Sciatic nerve (tissue), 2 donors: ENCODE measurements around the gene ATXN1. TPM values are rescaled to one million over a fixed set of nuclear protein-coding genes. Genes with fewer than 3 reads are reported as not detected.
A peak's percentile ranks its signal among the peaks of the same experiment; 100 is the strongest.

Experiments
- ATAC-seq: fragments of 200-7000 bp; cut with Tn5 transposase; one replicate; pipeline ENCODE4 v1.9.1; 2020; ENCODE audit warnings: mild to moderate bottlenecking, moderate library complexity
- DNase-seq: peaks from one replicate; pipeline ENCODE4 v3.0.0-alpha.2; 2020; ENCODE audit warnings: low spot score
- intact Hi-C: fragments of 100-400 bp; cut with DNase I; formaldehyde crosslinking; loops from one replicate; pipeline ENCODE4 v1.14.2; 2022
- total RNA-seq: library from RNA; stranded (reverse); fragmentation: NEBNext Ultra II Directional; extraction: Animal tissue kit (Norgen Biotek cat#: 25700); gene quantifications from one replicate; pipeline ENCODE4 v1.2.1, GENCODE V29; 2021
- donor health status: DM: no; HTN: no; CAD: no.
- donor health status: DM: no; HTN: no; CAD: no.

The ATXN1 gene
- total RNA-seq, 1 donor from 2014 or later: 70.0 TPM

DNA sequence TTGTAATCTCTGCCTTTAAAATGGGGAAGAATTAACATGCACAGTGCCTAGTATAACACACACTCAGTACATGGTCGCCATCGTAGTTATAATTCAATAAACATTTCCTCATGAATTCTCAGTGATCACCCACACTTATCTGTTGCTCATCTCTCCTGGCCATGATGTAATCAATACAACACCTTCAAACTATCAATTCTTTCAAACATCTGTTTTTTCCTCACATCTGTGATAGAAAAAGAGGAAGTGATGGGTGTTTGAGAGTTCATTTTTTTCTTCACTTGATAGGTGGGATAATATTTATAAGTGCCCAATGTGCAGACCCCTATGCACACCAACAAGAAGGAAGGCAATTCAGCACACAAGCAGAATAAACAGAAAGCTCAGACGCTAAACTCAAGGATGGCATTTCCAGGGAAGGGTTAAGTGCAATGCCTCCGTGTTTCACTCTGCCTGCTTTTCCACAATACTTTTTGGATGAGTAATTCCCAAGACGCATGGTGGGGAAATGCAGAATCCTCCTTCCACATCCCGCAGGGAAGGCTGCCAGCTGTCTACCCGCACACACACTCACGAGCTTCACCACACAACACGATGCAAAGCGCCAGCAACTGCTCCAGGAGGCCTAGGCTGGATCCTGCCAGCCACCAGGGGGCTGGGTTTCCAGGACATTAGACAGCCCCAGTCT, 422.5 kb downstream of the ATXN1 start:
- ATAC-seq: peak; percentile 56
- intact Hi-C loops: loop anchor here (10.0 kb wide), 1 partner anchor 426 kb away; the partner anchor contains the start of gene ATXN1
- peak; percentile 77 for DNase-seq

DNA sequence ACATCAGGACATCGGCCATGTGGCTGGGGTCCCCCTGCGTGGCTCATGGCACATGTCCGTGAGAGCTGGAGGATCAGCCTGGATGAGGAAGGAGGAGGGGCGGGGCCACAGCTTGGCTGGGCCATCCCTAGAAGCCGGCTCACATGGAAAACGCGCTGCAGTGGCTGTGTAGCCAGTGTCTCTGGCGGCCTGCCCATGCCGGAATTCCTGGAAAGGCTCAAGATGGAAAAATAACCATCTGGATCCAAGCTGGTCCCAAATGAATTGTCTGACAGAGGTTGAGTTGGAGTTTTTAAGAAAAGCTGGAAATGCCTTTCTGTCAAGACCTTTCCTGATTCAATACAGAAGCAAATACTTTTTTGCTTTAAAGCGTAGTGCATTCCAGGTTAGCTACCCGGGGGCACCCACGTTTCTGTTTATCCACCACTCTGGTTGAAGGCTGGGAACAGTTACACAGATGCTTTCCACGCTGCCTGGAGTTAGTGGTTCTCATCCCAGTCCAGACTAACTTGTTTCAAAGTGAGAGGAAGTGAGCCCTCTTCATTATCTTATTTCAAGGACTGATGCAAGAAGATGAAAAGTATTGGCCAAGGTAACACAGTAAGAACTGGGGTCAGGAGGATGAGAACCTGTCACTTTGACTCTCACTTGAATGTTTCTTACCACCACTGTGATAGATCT, 423.8 kb downstream of the ATXN1 start:
- ATAC-seq (peak; percentile 91), DNase-seq (peak; percentile 96)
- intact Hi-C loops: loop anchor here (10.0 kb wide), 1 partner anchor 427 kb away; the partner anchor contains the start of gene ATXN1

DNA sequence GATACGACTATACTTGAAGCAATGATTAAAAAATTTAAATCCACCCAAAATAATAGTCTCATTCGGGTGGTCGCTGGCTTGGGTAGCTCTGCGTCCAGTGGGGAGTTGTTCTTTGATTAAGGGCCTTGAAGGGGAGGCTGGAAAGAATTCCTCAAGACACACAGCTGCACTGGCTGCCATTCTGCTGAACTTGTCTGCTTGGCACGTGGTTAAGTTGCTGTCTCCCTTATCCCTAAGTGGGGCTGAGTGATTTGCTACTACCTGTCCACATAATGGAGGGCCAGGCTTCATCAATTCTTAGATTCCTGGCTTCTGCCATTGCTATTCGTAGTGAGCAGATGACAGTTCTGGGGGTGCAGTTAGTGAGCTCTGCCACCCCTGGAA, 424.4 kb downstream of the ATXN1 start:
- intact Hi-C loops: loop anchor here (10.0 kb wide), 1 partner anchor 428 kb away; the partner anchor contains the start of gene ATXN1
- no peak for ATAC-seq

DNA sequence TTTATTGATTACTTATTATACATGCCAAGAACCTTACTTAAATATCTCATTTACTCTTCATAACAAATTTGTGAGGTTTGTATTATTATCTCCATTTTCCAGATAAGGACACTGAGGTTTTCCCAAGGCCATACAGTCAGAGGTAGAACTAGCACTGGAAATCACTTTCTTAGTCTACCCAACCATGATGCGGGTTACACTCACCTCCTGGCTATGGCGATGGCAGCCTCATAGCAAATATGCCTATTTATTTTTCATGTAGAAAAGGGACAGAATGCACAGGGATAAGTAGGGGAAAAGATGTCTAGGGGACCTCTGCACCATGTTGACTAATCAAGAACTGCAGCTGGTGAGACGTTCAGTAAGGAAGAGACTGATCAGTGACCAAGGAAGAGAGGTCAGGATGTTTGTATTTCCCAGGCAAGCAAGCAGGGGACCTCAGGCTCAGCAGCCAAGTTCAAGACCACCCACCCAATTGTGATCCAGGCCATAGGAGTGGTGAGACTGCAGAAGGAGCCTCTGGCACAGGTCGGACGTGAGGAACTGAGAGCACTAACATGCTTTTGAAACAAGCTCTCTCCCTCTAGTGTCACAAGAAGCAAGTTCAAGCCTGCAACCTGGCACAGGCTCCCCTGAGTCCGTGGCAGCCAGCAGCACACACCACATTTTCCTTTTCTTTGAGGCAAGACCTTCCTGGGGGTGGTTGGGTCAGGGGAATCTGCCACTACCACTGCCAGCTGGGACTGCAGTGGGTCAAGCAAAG, 425.0 kb downstream of the ATXN1 start:
- DNase-seq: peak; percentile 51
- no peak for ATAC-seq
- intact Hi-C loops: loop anchor here (10.0 kb wide), 1 partner anchor 429 kb away; the partner anchor contains the start of gene ATXN1

More for the DNA sequence above, 424.4 kb downstream of the ATXN1 start:
- DNase-seq: no peak

DNA sequence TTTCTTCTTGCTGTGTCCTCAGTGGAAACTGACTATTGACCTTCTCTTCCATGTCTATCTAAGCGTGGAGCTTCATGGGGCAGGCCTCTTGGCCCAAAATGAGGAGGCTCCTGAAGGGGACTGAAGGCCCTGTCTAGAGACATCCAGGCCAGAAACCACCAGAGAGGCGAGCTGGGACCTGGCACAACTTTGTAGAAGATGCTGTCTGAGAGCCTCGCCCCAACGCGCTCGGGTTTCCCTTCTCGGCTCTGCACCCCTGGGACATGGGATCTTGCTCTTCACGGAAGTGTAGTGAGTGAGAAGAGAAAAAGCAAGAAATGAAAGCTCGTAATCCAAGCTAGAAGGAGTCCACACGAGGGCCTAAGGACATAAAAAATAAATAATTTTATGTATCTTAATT, 426.1 kb downstream of the ATXN1 start:
- ATAC-seq (no peak), DNase-seq (peak; percentile 60)
- intact Hi-C loops: loop anchor here (10.0 kb wide), 1 partner anchor 430 kb away; the partner anchor contains the start of gene ATXN1

DNA sequence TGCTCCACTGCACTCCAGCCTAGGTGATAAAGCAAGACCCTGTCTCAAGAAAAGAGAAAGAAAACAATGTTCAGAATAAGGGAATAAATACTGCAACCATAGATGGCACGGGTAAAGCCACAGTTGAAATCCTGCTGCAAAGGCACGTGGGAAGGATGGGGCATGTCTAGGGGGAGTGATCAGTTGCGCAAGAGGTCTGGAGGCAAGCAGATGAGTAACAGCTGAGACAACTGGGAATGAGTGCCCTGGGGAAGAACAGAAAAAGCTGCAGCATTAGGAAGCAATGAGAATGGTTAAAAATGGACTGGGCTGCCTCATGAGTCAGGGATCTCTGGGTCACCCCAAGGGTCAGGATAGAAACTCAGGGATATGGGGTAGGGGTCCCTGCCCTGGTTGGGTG, 426.6 kb downstream of the ATXN1 start:
- peak; percentile 83 for DNase-seq
- intact Hi-C loops: loop anchor here (5.0 to 10.0 kb wide), 2 partner anchors 73 to 430 kb away; partner anchors contain the start of gene ATXN1

DNA sequence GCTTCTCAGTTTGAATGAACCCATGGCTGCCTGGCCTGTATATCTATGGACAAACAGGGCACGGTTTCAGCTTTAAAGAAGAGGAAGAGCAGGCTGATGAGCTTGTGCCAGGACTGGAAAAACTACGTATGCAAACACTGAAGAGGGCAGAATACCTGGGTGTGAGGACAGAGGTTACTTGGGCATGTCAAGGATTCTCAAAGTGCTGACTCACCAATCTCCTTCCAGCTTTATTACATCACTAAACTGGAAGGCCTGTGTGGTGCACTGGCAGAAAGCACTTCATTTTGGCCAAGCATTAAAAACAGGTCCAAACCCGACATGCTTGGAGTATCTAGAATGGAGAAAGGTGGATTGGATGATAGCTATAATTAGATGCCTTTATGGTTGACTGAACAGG, 427.7 kb downstream of the ATXN1 start:
- intact Hi-C loops: loop anchor here (5.0 to 10.0 kb wide), 2 partner anchors 74 to 431 kb away; partner anchors contain the start of gene ATXN1
- ATAC-seq (no peak), DNase-seq (peak; percentile 10)

More for the DNA sequence above, 426.6 kb downstream of the ATXN1 start:
- peak; percentile 79 for ATAC-seq

DNA sequence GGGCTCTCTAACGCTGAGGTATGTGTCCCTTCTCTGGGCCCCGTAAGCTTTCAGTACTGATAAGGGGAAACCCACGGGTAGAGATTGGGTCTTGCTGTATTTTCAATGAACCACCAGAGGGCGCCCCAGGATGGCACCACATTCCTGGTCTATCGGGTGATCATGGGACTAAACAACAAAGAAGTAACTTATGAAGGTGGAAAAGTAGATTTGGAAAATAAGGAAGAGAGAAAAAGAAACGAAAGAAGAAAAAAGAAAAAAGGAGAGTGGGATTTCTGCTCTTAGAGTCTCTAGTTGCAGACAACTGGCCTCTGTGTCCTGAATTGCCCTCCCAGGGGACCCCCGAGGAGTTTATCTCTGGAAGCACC, 429.1 kb downstream of the ATXN1 start:
- peak; percentile 85 for ATAC-seq
- DNase-seq: peak; percentile 90

DNA sequence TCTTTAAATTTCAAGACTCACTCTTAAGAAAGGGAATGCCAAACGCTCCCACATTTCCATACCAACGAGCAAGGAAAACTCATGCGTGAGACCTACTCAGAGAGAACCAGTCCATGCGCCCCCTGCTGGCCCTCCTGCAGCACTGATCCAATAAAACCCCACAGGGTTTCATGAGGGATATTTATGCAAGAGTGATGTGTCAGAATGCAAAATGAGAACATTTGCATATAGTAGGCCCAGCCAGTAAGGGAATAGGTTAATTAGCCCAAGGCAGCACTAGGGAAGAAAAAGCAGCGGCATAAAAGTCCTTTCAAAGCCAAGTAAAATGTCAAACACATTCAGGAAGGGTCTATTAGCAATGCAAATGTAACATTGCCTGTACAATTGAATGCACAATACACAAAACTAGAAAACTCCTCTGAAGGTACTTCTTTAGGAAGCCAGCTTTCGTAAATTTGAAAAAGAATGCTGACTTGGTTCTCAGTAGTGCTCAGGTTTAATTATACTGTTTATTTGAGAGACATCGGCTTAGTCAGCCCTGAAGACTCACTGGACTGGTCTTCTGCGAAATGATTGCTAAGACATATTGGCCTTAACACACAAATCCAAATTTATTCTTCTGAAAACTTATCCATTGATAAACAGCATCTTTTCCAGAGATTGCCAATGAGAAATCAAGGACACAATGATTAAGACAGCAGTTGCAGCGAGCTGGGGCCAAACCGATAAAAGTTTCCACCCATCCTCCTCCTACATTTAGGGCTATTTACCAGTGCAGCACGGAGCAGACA, 429.7 kb downstream of the ATXN1 start:
- ATAC-seq (peak; percentile 79), DNase-seq (peak; percentile 84)
- intact Hi-C loops: loop anchor here (5.0 to 10.0 kb wide), 2 partner anchors 76 to 433 kb away; partner anchors contain the start of gene ATXN1

More for the DNA sequence above, 429.1 kb downstream of the ATXN1 start:
- intact Hi-C loops: loop anchor here (5.0 to 10.0 kb wide), 2 partner anchors 75 to 433 kb away; partner anchors contain the start of gene ATXN1

DNA sequence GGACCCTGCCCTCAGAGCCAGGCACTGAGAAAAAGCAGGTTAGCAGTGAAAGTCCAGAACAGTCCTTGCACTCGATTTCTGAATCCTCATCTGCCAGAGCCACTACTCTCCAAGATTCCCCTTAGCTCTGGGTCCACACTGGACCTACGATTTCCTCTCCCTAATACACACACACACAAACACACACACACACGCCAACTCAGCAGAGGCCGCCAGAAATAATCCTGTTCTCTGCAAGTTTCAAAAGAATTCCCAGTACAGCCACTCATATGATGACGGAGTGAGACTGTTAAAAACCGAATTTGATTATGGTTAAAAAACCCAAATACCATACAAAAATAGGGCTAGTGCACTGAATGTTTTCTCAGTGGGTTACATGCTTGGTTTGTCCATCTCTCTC, 432.0 kb downstream of the ATXN1 start:
- intact Hi-C loops: loop anchor here (5.0 kb wide), 1 partner anchor 102 kb away; no protein-coding TSS in a partner anchor
- DNase-seq (no peak), ATAC-seq (no peak)

DNA sequence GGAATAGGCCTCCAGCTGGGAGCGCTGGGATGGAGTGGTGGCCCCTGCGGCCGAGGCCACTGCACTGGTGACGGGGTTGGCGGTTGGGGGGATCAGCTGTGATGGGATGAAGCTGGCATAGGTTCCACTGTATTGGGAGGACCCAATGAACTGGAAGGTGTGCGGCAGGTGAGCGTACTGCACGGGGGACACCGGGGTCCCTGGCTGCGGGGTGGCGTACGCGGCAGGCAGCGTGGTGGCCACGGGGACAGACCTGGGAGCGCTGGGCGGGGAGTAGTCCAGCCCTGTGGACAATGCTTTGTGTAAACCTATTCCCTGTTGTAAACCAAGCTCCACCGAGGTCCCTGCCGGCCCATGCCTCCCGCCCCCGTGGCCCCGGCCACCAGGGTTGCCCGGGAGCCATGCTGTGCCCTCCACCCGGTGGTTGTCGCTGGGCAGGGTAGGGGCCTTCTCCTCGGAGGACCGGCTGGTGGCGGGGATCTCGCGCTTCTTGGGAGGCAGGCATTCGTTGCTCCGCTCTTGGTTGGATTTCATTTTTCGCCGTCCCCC, 433.4 kb downstream of the ATXN1 start:
- DNase-seq (peak; percentile 54), ATAC-seq (no peak)
- intact Hi-C loops: loop anchor here (5.0 kb wide), 1 partner anchor 101 kb away; no protein-coding TSS in a partner anchor

DNA sequence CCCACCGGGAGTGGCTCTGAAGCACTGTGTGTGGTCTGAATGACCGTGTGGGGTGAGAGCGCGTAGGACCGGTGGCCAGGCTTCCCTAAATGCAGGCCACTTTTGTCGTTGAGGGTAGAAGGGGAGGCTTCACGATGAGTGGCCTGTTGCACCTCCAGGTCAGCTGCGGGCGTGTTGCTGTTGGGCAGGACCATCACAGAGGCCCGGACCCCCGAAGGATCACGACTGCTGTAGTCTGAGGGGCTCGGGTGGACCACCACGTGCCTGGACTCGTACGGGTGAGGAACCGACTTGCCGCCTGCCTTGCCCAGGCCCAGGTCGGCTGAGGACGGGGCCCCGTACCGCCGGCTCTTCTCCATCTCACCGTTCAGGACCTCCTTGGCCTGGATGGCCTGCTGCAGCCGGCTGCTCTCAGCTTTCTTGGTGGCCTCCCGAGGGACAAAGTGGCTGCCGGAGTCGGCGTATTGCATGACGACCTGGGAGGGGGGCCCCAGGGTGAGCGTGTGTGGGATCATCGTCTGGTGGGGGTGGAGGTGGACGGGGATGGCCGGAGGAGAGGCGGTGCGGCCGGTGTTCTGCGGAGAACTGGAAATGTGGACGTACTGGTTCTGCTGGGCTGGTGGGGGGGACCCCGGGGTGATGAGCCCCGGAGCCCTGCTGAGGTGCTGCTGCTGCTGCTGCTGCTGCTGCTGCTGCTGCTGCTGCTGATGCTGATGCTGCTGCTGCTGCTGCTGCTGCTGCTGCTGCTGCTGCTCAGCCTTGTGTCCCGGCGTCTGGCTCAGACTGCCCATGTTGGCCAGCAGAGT, 434.1 kb downstream of the ATXN1 start:
- peak; percentile 55 for DNase-seq
- intact Hi-C loops: loop anchor here (5.0 kb wide), 1 partner anchor 100 kb away; no protein-coding TSS in a partner anchor
- ATAC-seq: no peak

DNA sequence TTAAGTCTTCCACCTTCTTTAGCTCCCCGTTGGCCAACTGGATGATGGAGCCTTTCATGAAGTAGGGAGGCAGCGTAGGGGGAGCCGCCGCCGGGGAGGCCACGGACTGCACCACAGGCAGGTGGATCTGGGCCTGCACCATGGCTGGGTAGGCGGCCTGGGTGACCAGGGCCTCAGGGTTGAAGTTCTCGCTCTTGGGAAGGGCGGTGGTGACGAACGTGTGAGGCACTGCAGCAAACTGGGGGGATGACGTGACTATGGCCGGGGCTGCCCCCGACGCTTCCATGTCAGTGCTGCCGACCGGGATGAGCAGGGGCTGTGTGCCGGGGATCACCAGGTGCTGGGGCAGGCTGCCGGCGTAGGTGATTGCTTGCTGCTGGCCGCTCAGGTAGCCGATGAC, 434.7 kb downstream of the ATXN1 start:
- DNase-seq: peak; percentile 50
- no peak for ATAC-seq
- intact Hi-C loops: loop anchor here (5.0 kb wide), 1 partner anchor 99 kb away; no protein-coding TSS in a partner anchor

DNA sequence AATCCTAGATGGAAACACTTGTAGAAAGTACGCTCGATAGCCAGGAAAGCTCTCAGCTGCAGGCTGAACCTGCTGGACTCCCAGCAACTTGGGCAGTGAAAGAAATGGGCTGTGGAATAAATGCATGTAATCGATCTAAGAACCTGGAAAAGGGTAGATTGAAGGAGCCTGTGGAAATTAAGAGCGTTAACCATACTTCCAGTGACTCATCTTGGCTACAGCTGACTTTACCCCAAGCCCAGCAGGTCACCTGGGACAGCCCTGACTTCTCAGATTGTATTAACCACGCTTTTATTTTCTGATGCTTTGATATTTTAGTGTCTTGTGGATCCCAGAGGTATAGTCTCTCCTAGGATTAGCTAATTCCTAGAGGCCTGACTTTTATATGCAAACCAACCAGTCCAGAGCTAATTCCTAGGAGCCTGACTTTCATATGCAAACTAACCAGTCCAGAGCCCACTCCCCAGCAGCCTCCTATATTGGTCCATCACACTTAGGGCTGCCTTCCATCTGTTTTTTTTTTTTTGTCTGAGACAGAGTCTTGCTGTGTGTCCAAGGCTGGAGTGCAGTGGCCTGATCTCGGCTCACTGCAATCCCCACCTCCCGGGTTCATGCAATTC, 436.5 kb downstream of the ATXN1 start:
- ATAC-seq (no peak), DNase-seq (peak; percentile 2)
- intact Hi-C loops: loop anchor here (1.0 to 5.0 kb wide), 2 partner anchors 10 to 97 kb away; no protein-coding TSS in a partner anchor

DNA sequence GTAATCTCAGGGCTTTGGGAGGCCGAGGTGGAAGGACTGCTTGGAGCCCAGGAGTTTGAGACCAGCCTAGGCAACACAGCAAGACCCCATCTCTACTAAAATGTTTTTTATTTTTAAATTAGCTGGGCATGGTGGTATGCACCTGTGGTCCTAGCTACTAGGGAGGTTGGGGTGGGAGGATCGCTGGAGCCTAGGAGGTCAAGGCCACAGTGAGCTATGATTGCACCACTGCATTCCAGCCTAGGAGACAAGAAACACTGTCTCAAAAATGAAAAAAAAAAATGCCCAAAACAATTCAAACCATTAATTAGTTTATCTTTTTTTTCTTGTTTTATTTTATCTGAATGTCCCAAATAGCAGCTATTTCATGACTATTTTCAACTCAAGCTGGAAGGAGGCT, 437.1 kb downstream of the ATXN1 start:
- intact Hi-C loops: no loop called here
- DNase-seq: no peak
- ATAC-seq: no peak

DNA sequence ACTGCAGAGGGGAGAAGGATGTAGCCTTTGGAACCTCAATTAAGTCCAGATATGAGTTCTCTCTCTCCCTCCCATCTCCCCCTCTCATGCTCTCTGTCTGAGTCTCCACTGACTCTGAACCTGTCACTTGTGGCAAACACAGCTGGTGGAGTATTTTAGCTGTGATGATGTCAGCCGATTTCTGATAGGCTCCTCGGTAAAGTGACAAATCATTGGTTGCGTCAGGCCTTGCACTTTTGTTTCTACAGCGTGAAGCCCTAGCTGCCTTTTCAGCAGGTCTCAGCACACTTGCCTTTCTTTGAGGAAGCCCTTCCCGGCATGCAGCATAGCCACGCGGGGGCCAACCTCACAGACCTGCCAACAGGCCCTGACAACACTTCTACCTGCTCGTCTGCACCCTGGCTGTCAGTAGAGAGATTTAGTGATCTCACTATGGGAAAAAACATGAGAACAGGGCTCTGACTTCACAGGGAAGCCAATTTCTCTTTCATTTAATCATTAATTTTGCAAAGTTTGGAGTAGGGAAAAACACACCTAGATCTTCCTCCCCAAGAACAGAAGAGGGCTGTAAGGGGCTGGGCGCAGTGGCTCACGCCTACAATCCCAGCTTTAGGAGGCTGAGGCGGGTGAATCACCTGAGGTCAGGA, 438.5 kb downstream of the ATXN1 start:
- peak; percentile 63 for ATAC-seq
- intact Hi-C loops: no loop called here
- DNase-seq: peak; percentile 63
